HEK293 (cell line): ENCODE measurements around the gene BET1L.

Experiments
- CTCF ChIA-PET: fragments of 350-600 bp; formaldehyde crosslinking; extraction: SDS; loops from one replicate; lab custom pipeline; 2021; ENCODE audit warnings: antibody characterized with exemption; lab: Yijun Ruan, JAX
- POLR2A ChIA-PET: fragments of 300-600 bp; formaldehyde crosslinking; extraction: SDS; loops from one replicate; lab custom pipeline; 2020; ENCODE audit warnings: antibody characterized with exemption, inconsistent platforms; lab: Yijun Ruan, JAX
- H3K27ac ChIP-seq: fragments of 200-500 bp; sonication (Bioruptor generic); 2 replicates; pipeline ENCODE4 v1.5.1; 2014; ENCODE audit warnings: low read depth, low read length, control low read depth, inconsistent platforms; ENCODE audit errors: extremely low read depth
- H3K36me3 ChIP-seq, 2 experiments: fragments of 200-500 bp in 1 of 2; sonication (Bioruptor generic) in 1 of 2; 1 replicate in 1 of 2; 2 replicates in 1 of 2; pipeline ENCODE4 v1.5.1; 2014 to 2017; ENCODE audit warnings: inconsistent platforms in 2 of 2, low read length in 2 of 2; ENCODE audit not compliant: control insufficient read depth in 2 of 2, insufficient read depth in 1 of 2
- H3K4me1 ChIP-seq: fragments of 200-500 bp; sonication (Bioruptor generic); 2 replicates; pipeline ENCODE4 v1.5.1; 2014; ENCODE audit warnings: mild to moderate bottlenecking, low read length, inconsistent platforms; ENCODE audit not compliant: control insufficient read depth, insufficient read depth
- H3K4me3 ChIP-seq: 2 replicates; pipeline ENCODE4 v1.5.1; 2011; ENCODE audit warnings: low read depth, mild to moderate bottlenecking, control low read depth, low read length, moderate library complexity
- H3K9me3 ChIP-seq: fragments of 200-500 bp; sonication (Bioruptor generic); 2 replicates; pipeline ENCODE4 v1.5.1; 2014; ENCODE audit warnings: low read depth, low read length, inconsistent platforms; ENCODE audit not compliant: control insufficient read depth, insufficient read depth
- PRDM10 ChIP-seq: fragments of 450-650 bp; formaldehyde crosslinking; IDR thresholded peaks from 2 replicates; pipeline ENCODE4 v1.5.1; 2016; ENCODE audit warnings: missing biosample characterization, missing genetic modification characterization
- YY1 ChIP-seq: fragments of 450-650 bp; formaldehyde crosslinking; IDR thresholded peaks from 2 replicates; pipeline ENCODE4 v1.5.1; 2018; ENCODE audit warnings: missing biosample characterization, missing genetic modification characterization
- ZFP37 ChIP-seq: fragments of 450-650 bp; formaldehyde crosslinking; IDR thresholded peaks from 2 replicates; pipeline ENCODE4 v1.5.1; 2016; ENCODE audit warnings: missing biosample characterization, missing genetic modification characterization
- ZNF157 ChIP-seq: fragments of 450-650 bp; formaldehyde crosslinking; IDR thresholded peaks from 2 replicates; pipeline ENCODE4 v1.5.1; 2016; ENCODE audit warnings: missing biosample characterization, missing genetic modification characterization
- ZNF366 ChIP-seq: fragments of 450-650 bp; formaldehyde crosslinking; conservative IDR thresholded peaks from 2 replicates; pipeline ENCODE4 v1.5.1; 2016; ENCODE audit warnings: missing biosample characterization, missing genetic modification characterization
- ZNF518A ChIP-seq: fragments of 450-650 bp; formaldehyde crosslinking; conservative IDR thresholded peaks from 2 replicates; pipeline ENCODE4 v1.5.1; 2016; ENCODE audit warnings: low read depth, missing biosample characterization, missing genetic modification characterization
- ZNF571 ChIP-seq: fragments of 450-650 bp; formaldehyde crosslinking; IDR thresholded peaks from 2 replicates; pipeline ENCODE4 v1.5.0; 2017; ENCODE audit warnings: missing biosample characterization, missing genetic modification characterization
- ZNF585B ChIP-seq: fragments of 450-650 bp; formaldehyde crosslinking; IDR thresholded peaks from 2 replicates; pipeline ENCODE4 v1.5.1; 2016; ENCODE audit warnings: missing biosample characterization, missing genetic modification characterization
- ZNF707 ChIP-seq: fragments of 450-650 bp; formaldehyde crosslinking; IDR thresholded peaks from 2 replicates; pipeline ENCODE4 v1.5.1; 2016; ENCODE audit warnings: missing biosample characterization, missing genetic modification characterization
- ZNF785 ChIP-seq: fragments of 450-650 bp; formaldehyde crosslinking; IDR thresholded peaks from 2 replicates; pipeline ENCODE4 v1.5.1; 2016; ENCODE audit warnings: missing biosample characterization, missing genetic modification characterization
- ZSCAN30 ChIP-seq: fragments of 450-650 bp; IDR thresholded peaks from 2 replicates; pipeline ENCODE4 v1.5.1; 2018; ENCODE audit warnings: missing biosample characterization, mild to moderate bottlenecking, missing genetic modification characterization, moderate library complexity
- ZXDB ChIP-seq: fragments of 450-650 bp; formaldehyde crosslinking; IDR thresholded peaks from 2 replicates; pipeline ENCODE4 v1.5.1; 2016; ENCODE audit warnings: missing biosample characterization, missing genetic modification characterization
- TF ChIP-seq, protein P1 (sequence below): fragments of 450-650 bp; formaldehyde crosslinking; IDR thresholded peaks from 2 replicates; pipeline ENCODE4 v1.5.1; 2016; ENCODE audit warnings: missing biosample characterization, missing genetic modification characterization
- TF ChIP-seq, protein P2 (sequence below): fragments of 450-650 bp; formaldehyde crosslinking; IDR thresholded peaks from 2 replicates; pipeline ENCODE4 v1.5.1; 2016; ENCODE audit warnings: missing biosample characterization, missing genetic modification characterization
- TF ChIP-seq, protein P3 (sequence below): fragments of 450-650 bp; formaldehyde crosslinking; IDR thresholded peaks from 2 replicates; pipeline ENCODE4 v1.5.1; 2016; ENCODE audit warnings: missing biosample characterization, missing genetic modification characterization

Gene BET1L

GRCh38 chr11:217704-218103, 10.5 kb upstream of the BET1L start (continued):
- TF ChIP-seq ZNF518A (tag by site-specific recombination) (no peak), YY1 (tag by site-specific recombination) (no peak), ZNF585B (no peak)
- TF ChIP-seq, protein P1, sequence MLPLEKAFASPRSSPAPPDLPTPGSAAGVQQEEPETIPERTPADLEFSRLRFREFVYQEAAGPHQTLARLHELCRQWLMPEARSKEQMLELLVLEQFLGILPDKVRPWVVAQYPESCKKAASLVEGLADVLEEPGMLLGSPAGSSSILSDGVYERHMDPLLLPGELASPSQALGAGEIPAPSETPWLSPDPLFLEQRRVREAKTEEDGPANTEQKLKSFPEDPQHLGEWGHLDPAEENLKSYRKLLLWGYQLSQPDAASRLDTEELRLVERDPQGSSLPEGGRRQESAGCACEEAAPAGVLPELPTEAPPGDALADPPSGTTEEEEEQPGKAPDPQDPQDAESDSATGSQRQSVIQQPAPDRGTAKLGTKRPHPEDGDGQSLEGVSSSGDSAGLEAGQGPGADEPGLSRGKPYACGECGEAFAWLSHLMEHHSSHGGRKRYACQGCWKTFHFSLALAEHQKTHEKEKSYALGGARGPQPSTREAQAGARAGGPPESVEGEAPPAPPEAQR (tag by site-specific recombination) = no peak
- TF ChIP-seq, protein P2, sequence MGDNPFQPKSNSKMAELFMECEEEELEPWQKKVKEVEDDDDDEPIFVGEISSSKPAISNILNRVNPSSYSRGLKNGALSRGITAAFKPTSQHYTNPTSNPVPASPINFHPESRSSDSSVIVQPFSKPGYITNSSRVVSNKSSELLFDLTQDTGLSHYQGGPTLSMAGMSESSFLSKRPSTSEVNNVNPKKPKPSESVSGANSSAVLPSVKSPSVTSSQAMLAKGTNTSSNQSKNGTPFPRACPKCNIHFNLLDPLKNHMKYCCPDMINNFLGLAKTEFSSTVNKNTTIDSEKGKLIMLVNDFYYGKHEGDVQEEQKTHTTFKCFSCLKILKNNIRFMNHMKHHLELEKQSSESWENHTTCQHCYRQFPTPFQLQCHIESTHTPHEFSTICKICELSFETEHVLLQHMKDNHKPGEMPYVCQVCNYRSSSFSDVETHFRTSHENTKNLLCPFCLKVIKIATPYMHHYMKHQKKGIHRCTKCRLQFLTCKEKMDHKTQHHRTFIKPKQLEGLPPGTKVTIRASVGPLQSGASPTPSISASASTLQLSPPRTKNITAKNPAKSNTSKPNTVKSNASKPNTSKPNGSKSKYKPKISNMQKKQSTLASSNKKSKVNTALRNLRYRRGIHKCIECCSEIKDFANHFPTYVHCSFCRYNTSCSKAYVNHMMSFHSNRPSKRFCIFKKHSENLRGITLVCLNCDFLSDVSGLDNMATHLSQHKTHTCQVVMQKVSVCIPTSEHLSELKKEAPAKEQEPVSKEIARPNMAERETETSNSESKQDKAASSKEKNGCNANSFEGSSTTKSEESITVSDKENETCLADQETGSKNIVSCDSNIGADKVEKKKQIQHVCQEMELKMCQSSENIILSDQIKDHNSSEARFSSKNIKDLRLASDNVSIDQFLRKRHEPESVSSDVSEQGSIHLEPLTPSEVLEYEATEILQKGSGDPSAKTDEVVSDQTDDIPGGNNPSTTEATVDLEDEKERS (tag by site-specific recombination) = no peak

DNA sequence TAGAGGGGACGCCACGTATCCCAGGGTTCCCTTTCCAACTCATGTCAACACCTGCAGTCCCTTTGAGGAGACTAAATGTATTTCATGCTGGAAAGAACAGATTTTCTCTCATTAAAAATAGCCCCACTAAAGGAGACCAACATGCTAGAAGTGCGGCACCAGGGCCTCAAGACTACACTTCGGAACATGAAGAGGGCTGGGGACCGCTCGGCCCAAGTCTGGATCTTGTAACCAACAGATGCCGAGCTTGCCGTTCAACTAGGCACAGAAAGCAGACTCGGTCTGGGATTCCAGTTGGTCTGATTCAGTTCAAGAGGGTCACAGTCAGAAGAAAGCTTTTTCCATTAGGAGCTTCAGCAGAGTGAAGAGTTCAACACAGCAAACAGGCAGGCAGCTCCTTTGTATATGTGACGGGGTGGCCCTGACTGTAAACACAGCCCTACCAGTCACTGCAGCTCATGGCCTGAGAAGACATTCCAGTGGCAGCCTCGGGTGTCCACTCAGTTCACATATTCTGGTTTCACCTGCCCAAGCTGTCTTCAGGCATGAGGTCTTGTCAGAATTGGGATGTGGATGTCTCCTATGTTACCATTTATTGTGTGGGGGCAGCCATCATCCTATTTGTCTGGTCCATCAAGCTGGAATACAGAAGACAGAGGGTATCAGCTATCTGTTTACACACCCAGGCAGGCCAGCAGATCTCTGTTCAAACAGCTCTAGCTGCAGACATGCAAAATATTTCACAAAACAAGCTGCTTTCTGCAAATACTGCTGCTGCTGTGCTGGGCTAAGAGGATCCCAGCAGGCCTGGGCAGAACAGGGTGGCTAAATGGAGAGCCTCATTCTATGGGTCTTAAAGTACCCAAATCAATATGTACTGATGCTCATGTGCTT, 9.1 kb upstream of the BET1L start:
- ChIA-PET CTCF (interaction anchor here (1.0 to 1.6 kb wide), 2 partner anchors 19 to 34 kb away, joined by 3 to 10 read pairs; no protein-coding TSS in a partner anchor), POLR2A (interaction anchor here (0.6 to 2.7 kb wide), 5 partner anchors 9 to 588 kb away, joined by 3 to 22 read pairs (median 3); partner anchors contain the start of genes BET1L and RIC8A)
- peaks cover 0 to 73% of the 10 kb centered on the region in 2 experiments; a peak in 1 of 3 replicates for H3K36me3 ChIP-seq
- TF ChIP-seq ZNF157 (tag by site-specific recombination) = no peak
- TF ChIP-seq ZSCAN30 (tag by site-specific recombination) = no peak
- TF ChIP-seq ZNF571 (tag by site-specific recombination) = no peak
- TF ChIP-seq, protein P3, sequence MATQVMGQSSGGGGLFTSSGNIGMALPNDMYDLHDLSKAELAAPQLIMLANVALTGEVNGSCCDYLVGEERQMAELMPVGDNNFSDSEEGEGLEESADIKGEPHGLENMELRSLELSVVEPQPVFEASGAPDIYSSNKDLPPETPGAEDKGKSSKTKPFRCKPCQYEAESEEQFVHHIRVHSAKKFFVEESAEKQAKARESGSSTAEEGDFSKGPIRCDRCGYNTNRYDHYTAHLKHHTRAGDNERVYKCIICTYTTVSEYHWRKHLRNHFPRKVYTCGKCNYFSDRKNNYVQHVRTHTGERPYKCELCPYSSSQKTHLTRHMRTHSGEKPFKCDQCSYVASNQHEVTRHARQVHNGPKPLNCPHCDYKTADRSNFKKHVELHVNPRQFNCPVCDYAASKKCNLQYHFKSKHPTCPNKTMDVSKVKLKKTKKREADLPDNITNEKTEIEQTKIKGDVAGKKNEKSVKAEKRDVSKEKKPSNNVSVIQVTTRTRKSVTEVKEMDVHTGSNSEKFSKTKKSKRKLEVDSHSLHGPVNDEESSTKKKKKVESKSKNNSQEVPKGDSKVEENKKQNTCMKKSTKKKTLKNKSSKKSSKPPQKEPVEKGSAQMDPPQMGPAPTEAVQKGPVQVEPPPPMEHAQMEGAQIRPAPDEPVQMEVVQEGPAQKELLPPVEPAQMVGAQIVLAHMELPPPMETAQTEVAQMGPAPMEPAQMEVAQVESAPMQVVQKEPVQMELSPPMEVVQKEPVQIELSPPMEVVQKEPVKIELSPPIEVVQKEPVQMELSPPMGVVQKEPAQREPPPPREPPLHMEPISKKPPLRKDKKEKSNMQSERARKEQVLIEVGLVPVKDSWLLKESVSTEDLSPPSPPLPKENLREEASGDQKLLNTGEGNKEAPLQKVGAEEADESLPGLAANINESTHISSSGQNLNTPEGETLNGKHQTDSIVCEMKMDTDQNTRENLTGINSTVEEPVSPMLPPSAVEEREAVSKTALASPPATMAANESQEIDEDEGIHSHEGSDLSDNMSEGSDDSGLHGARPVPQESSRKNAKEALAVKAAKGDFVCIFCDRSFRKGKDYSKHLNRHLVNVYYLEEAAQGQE (tag by site-specific recombination) = no peak
- TF ChIP-seq ZNF707 = no peak
- no peak for TF ChIP-seq ZFP37 (tag by site-specific recombination)
- no peak for TF ChIP-seq ZNF785 (tag by site-specific recombination)
- TF ChIP-seq ZXDB (tag by site-specific recombination) = no peak
- TF ChIP-seq ZNF366 (tag by site-specific recombination) = no peak
- no peak for TF ChIP-seq PRDM10
- H3K9me3 ChIP-seq = no peaks in the 10 kb centered on the region
- no peak overlapping the region for H3K27ac ChIP-seq
- H3K4me1 ChIP-seq = no peaks in the 10 kb centered on the region
- H3K4me3 ChIP-seq = no peak overlapping the region
